Calu3 (cell line): ENCODE results near the gene SH3PXD2A. TPM values are rescaled to one million over a fixed set of nuclear protein-coding genes. Genes with fewer than 3 reads are reported as not detected.

Experiments used
- BruUV-seq: library from RNA; stranded (reverse); fragments of 400-500 nt; replicated peaks from 2 replicates; lab custom pipeline; 2021; lab: Mats Ljungman, UMichigan
- CTCF ChIA-PET: fragments of 300-600 bp; sonication (Branson Sonifier 250); formaldehyde crosslinking; loops from one replicate; lab custom pipeline; 2022; ENCODE audit warnings: antibody characterized with exemption; lab: Charles Lee
- DNase-seq: peaks from one replicate; pipeline ENCODE4 v3.0.0; 2022
- H3K27ac Mint-ChIP-seq: one replicate; pipeline ENCODE4 v1.8.0; 2022; ENCODE audit warnings: mixed read lengths; ENCODE audit not compliant: unreplicated experiment
- H3K27me3 Mint-ChIP-seq: one replicate; pipeline ENCODE4 v1.8.0; 2022; ENCODE audit warnings: mixed read lengths; ENCODE audit not compliant: unreplicated experiment
- H3K36me3 Mint-ChIP-seq: one replicate; pipeline ENCODE4 v1.8.0; 2022; ENCODE audit warnings: mild to moderate bottlenecking, moderate library complexity, mixed read lengths; ENCODE audit not compliant: insufficient read depth, unreplicated experiment
- H3K4me1 Mint-ChIP-seq: one replicate; pipeline ENCODE4 v1.8.0; 2022; ENCODE audit warnings: mild to moderate bottlenecking, low read depth, mixed read lengths; ENCODE audit not compliant: unreplicated experiment
- H3K4me3 Mint-ChIP-seq: one replicate; pipeline ENCODE4 v1.8.0; 2022; ENCODE audit warnings: mild to moderate bottlenecking, low read depth, moderate library complexity, mixed read lengths; ENCODE audit not compliant: unreplicated experiment
- H3K9me3 Mint-ChIP-seq: one replicate; pipeline ENCODE4 v1.8.0; 2022; ENCODE audit warnings: low read depth, mixed read lengths; ENCODE audit not compliant: unreplicated experiment
- CTCF ChIP-seq: fragments of 200-600 bp; IDR thresholded peaks from one replicate; pipeline ENCODE4 v1.8.0; 2022; ENCODE audit warnings: antibody characterized with exemption; ENCODE audit not compliant: unreplicated experiment
- intact Hi-C: fragments of 100-400 bp; cut with micrococcal nuclease; formaldehyde crosslinking; loops from one replicate; pipeline ENCODE4 v1.10.0; 2022; ENCODE audit not compliant: unreplicated experiment
- total RNA-seq: library from RNA; stranded (reverse); gene quantifications from 2 replicates; pipeline ENCODE4 v1.2.3, GENCODE V29; 2022

The SH3PXD2A gene
- total RNA-seq, 1 experiment from 2014 or later: 7.5 TPM

- DNase-seq: no peak
- no peaks in the 10 kb centered on the region for H3K9me3 Mint-ChIP-seq
- no TSS peak for BruUV-seq
- H3K4me3 Mint-ChIP-seq: no peak overlapping the region
- H3K27ac Mint-ChIP-seq: no peak overlapping the region
- peaks cover 5% of the 10 kb centered on the region for H3K36me3 Mint-ChIP-seq
- no peak for TF ChIP-seq CTCF
- no peaks in the 10 kb centered on the region for H3K27me3 Mint-ChIP-seq
- H3K4me1 Mint-ChIP-seq: peaks cover 29% of the 10 kb centered on the region
- CTCF ChIA-PET: no interaction called here
- intact Hi-C loops: no loop called here
These were observed 41.9 kb upstream of the SH3PXD2A start for GRCh38 chr10:103897241-103897774.

GRCh38 chr10:103896225-103896624 is 40.8 kb upstream of the SH3PXD2A start:
- Mint-ChIP-seq H3K4me3 (no peak overlapping the region), H3K27me3 (no peaks in the 10 kb centered on the region), H3K9me3 (no peaks in the 10 kb centered on the region), H3K4me1 (peaks cover 29% of the 10 kb centered on the region), H3K36me3 (peaks cover 5% of the 10 kb centered on the region), H3K27ac (peak overlapping the region; percentile 78)
- TF ChIP-seq CTCF: no peak
- CTCF ChIA-PET: no interaction called here
- BruUV-seq: no TSS peak
- intact Hi-C loops: no loop called here
- DNase-seq: peak; percentile 24

GRCh38 chr10:103895411-103896186 is 40.2 kb upstream of the SH3PXD2A start:
- CTCF ChIA-PET: no interaction called here
- no peaks in the 10 kb centered on the region for H3K27me3 Mint-ChIP-seq
- peak overlapping the region; percentile 78 for H3K27ac Mint-ChIP-seq
- no peaks in the 10 kb centered on the region for H3K9me3 Mint-ChIP-seq
- peaks cover 30% of the 10 kb centered on the region for H3K4me1 Mint-ChIP-seq
- H3K36me3 Mint-ChIP-seq: peaks cover 5% of the 10 kb centered on the region
- no peak for DNase-seq
- TSS peak; percentile 34 for BruUV-seq
- no peak for TF ChIP-seq CTCF
- no peak overlapping the region for H3K4me3 Mint-ChIP-seq
- intact Hi-C loops: no loop called here

GRCh38 chr10:103894441-103894864 is 39.1 kb upstream of the SH3PXD2A start:
- intact Hi-C loops: no loop called here
- peaks cover 14% of the 10 kb centered on the region for H3K36me3 Mint-ChIP-seq
- no peak for DNase-seq
- BruUV-seq: no TSS peak
- H3K4me1 Mint-ChIP-seq: peaks cover 41% of the 10 kb centered on the region
- no peak for TF ChIP-seq CTCF
- H3K27ac Mint-ChIP-seq: no peak overlapping the region
- CTCF ChIA-PET: interaction anchor here (0.6 to 0.7 kb wide), 3 partner anchors 194 to 361 kb away, joined by 3 to 10 read pairs (median 3); no protein-coding TSS in a partner anchor
- no peak overlapping the region for H3K4me3 Mint-ChIP-seq
- no peaks in the 10 kb centered on the region for H3K27me3 Mint-ChIP-seq
- no peaks in the 10 kb centered on the region for H3K9me3 Mint-ChIP-seq
